HG03280 (cell line): ENCODE results near the gene PGP.
"Not testable (repeated sequence)": the region's sequence is repeated elsewhere in the genome, so short reads cannot be mapped to it uniquely, and the experiment has no call there.

ENCODE experiments used
- ATAC-seq: cut with Tn5 transposase; IDR thresholded peaks from one replicate; pipeline ENCODE4 v1.9.1; 2021; ENCODE audit warnings: mild to moderate bottlenecking, moderate library complexity; ENCODE audit not compliant: unreplicated experiment

Gene PGP

GRCh38 chr16:2223221-2223941 lies 8.7 kb upstream of the PGP start, which contains the start of gene E4F1:
E4F1 (plus strand) TSS chr16:2223591; CDS start chr16:2223614, 23 bp downstream.
- ATAC-seq, result peak; percentile 97

GRCh38 chr16:2216330-2216729 lies 1.7 kb upstream of the PGP start:
- ATAC-seq, result no peak

GRCh38 chr16:2213817-2214718 lies 572 bp downstream of the PGP start:
- ATAC-seq, result peak; percentile 2

- no peak for ATAC-seq
Measured at GRCh38 chr16:2212362-2213324, 2.0 kb downstream of the PGP start.

- ATAC-seq, result no peak
Measured at GRCh38 chr16:2211923-2212347, 2.7 kb downstream of the PGP start.

GRCh38 chr16:2210386-2211365 lies 4.0 kb downstream of the PGP start, which contains the start of gene BRICD5:
BRICD5 (minus strand) TSS chr16:2210863; CDS start chr16:2210833, 30 bp downstream.
- no peak for ATAC-seq

GRCh38 chr16:2210009-2210332 lies 4.7 kb downstream of the PGP start:
- ATAC-seq, result no peak

GRCh38 chr16:2209258-2210008 lies 5.2 kb downstream of the PGP start:
- no peak for ATAC-seq

- no peak for ATAC-seq
Measured at GRCh38 chr16:2208772-2209171, 5.9 kb downstream of the PGP start.

GRCh38 chr16:2208308-2208707 lies 6.3 kb downstream of the PGP start:
- ATAC-seq, result no peak

- ATAC-seq, result no peak
Measured at GRCh38 chr16:2207872-2208271, 6.8 kb downstream of the PGP start.

- ATAC-seq, result no peak
Measured at GRCh38 chr16:2206780-2207433, 7.7 kb downstream of the PGP start.

- no peak for ATAC-seq
Measured at GRCh38 chr16:2206420-2206779, 8.2 kb downstream of the PGP start.

GRCh38 chr16:2205967-2206313 lies 8.7 kb downstream of the PGP start:
- no peak for ATAC-seq

GRCh38 chr16:2205104-2205966 lies 9.3 kb downstream of the PGP start, which contains the start of gene MLST8:
MLST8 (plus strand) TSS chr16:2205454; CDS start chr16:2206086, 632 bp downstream.
- ATAC-seq, result peak; percentile 80

GRCh38 chr16:2204416-2205103 lies 10.1 kb downstream of the PGP start:
- no peak for ATAC-seq

GRCh38 chr16:2203119-2203688 lies 11.4 kb downstream of the PGP start:
- not testable (repeated sequence) for ATAC-seq
